ENCODE data around the gene SLC32A1.

- TF ChIP-seq POLR2AphosphoS5 (IDR thresholded peaks at IDR 0.05; ENCODE audit: borderline replicate concordance, low read depth, low read length) = no peak
- TF ChIP-seq EZH2 (IDR thresholded peaks at IDR 0.05) = no peak
- no peak for TF ChIP-seq FOXP2 (optimal IDR thresholded peaks at IDR 0.05; ENCODE audit: control extremely low read depth, extremely low read length, insufficient read depth)
These were observed 33.0 kb downstream of the SLC32A1 start for GRCh38 chr20:38757145-38757775.
